Ishikawa (cell line): ENCODE measurements around the gene CD33.

Experiments
- CEBPB ChIP-seq: IDR thresholded peaks from 2 replicates; pipeline ENCODE4 v1.6.1; 2012
- CREB1 ChIP-seq: IDR thresholded peaks from 2 replicates; pipeline ENCODE4 v1.6.1; 2012; ENCODE audit warnings: low read depth
- EGR1 ChIP-seq: IDR thresholded peaks from 2 replicates; pipeline ENCODE4 v1.6.1; 2012
- EP300 ChIP-seq: IDR thresholded peaks from 2 replicates; pipeline ENCODE4 v1.6.1; 2012; ENCODE audit warnings: borderline replicate concordance
- FOXM1 ChIP-seq: IDR thresholded peaks from 2 replicates; pipeline ENCODE4 v1.6.1; 2012; ENCODE audit warnings: low read depth, borderline replicate concordance
- NFIC ChIP-seq: IDR thresholded peaks from 2 replicates; pipeline ENCODE4 v1.6.1; 2012
- RAD21 ChIP-seq: IDR thresholded peaks from 2 replicates; pipeline ENCODE4 v1.6.1; 2012; ENCODE audit warnings: low read depth
- TAF1 ChIP-seq: IDR thresholded peaks from 2 replicates; pipeline ENCODE4 v1.6.1; 2012; ENCODE audit warnings: low read depth, mild to moderate bottlenecking
- TCF12 ChIP-seq: IDR thresholded peaks from 2 replicates; pipeline ENCODE4 v1.6.1; 2012; ENCODE audit warnings: low read depth
- TEAD4 ChIP-seq: IDR thresholded peaks from 2 replicates; pipeline ENCODE4 v1.6.1; 2012
- YY1 ChIP-seq: IDR thresholded peaks from 2 replicates; pipeline ENCODE4 v1.6.1; 2012; ENCODE audit warnings: low read depth
- ZBTB7A ChIP-seq: IDR thresholded peaks from 2 replicates; pipeline ENCODE4 v1.6.1; 2012; ENCODE audit warnings: low read depth
- TF ChIP-seq, protein P1 (sequence below): IDR thresholded peaks from 2 replicates; pipeline ENCODE4 v1.6.1; 2012
- TF ChIP-seq, protein P2 (sequence below): IDR thresholded peaks from 2 replicates; pipeline ENCODE4 v1.6.1; 2012; ENCODE audit warnings: low read depth, mild to moderate bottlenecking
- TF ChIP-seq, protein P3 (sequence below): IDR thresholded peaks from 2 replicates; pipeline ENCODE4 v1.6.1; 2012

CD33 gene

DNA sequence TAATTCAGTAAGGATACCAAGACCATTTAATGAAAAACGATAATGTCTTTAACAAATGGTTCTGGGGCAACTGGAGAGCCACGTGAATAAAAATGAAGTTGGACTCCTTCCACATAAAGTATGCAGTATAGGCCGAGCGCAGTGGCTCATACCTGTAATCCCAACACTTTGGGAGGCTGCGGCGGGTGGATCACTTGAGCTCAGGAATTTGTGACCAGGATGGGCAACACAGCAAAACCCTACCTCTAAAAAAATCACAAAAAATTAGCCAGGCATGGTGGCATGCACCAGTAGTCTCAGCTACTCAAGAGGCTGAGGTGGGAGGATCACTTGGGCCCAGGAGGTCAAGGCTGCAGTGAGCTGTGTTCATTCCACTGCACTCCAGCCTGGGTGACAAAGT is 20.6 kb upstream of the CD33 start:
- TF ChIP-seq, protein P1, sequence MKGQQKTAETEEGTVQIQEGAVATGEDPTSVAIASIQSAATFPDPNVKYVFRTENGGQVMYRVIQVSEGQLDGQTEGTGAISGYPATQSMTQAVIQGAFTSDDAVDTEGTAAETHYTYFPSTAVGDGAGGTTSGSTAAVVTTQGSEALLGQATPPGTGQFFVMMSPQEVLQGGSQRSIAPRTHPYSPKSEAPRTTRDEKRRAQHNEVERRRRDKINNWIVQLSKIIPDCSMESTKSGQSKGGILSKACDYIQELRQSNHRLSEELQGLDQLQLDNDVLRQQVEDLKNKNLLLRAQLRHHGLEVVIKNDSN: no peak
- TF ChIP-seq, protein P2, sequence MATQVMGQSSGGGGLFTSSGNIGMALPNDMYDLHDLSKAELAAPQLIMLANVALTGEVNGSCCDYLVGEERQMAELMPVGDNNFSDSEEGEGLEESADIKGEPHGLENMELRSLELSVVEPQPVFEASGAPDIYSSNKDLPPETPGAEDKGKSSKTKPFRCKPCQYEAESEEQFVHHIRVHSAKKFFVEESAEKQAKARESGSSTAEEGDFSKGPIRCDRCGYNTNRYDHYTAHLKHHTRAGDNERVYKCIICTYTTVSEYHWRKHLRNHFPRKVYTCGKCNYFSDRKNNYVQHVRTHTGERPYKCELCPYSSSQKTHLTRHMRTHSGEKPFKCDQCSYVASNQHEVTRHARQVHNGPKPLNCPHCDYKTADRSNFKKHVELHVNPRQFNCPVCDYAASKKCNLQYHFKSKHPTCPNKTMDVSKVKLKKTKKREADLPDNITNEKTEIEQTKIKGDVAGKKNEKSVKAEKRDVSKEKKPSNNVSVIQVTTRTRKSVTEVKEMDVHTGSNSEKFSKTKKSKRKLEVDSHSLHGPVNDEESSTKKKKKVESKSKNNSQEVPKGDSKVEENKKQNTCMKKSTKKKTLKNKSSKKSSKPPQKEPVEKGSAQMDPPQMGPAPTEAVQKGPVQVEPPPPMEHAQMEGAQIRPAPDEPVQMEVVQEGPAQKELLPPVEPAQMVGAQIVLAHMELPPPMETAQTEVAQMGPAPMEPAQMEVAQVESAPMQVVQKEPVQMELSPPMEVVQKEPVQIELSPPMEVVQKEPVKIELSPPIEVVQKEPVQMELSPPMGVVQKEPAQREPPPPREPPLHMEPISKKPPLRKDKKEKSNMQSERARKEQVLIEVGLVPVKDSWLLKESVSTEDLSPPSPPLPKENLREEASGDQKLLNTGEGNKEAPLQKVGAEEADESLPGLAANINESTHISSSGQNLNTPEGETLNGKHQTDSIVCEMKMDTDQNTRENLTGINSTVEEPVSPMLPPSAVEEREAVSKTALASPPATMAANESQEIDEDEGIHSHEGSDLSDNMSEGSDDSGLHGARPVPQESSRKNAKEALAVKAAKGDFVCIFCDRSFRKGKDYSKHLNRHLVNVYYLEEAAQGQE: no peak
- no peak for TF ChIP-seq ZBTB7A
- no peak for TF ChIP-seq EGR1
- no peak for TF ChIP-seq FOXM1
- no peak for TF ChIP-seq TEAD4
- TF ChIP-seq TAF1: no peak
- TF ChIP-seq CEBPB: no peak
- no peak for TF ChIP-seq NFIC
- TF ChIP-seq, protein P3, sequence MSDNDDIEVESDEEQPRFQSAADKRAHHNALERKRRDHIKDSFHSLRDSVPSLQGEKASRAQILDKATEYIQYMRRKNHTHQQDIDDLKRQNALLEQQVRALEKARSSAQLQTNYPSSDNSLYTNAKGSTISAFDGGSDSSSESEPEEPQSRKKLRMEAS: no peak
- no peak for TF ChIP-seq TCF12
- TF ChIP-seq EP300: no peak
- TF ChIP-seq CREB1: no peak
- TF ChIP-seq RAD21: no peak
- no peak for TF ChIP-seq YY1

DNA sequence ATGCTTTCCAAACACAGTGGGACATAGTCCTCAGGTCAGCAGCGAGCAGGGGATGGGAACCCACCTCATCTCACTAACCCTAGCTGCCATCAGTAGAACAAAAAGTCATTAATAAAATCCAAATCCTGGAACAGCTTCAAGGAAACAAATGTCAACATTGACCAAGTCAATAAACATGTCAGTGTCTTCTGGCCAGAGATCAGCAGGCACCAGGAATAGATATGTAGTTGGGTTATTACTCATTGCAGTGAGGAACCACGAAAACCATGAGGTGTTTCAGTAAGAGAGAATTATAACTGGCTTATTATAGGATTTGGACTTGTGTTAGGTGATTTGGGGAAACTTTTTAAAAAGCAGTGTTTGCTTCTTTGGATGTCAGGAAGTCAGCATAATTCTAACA is 17.1 kb upstream of the CD33 start:
- no peak for TF ChIP-seq CEBPB
- no peak for TF ChIP-seq RAD21
- no peak for TF ChIP-seq EP300
- no peak for TF ChIP-seq ZBTB7A
- no peak for TF ChIP-seq EGR1
- TF ChIP-seq, protein P2: no peak
- no peak for TF ChIP-seq FOXM1
- TF ChIP-seq, protein P1: no peak
- TF ChIP-seq TEAD4: no peak
- TF ChIP-seq YY1: no peak
- TF ChIP-seq TAF1: no peak
- TF ChIP-seq, protein P3: no peak
- TF ChIP-seq CREB1: no peak
- TF ChIP-seq NFIC: no peak
- no peak for TF ChIP-seq TCF12

DNA sequence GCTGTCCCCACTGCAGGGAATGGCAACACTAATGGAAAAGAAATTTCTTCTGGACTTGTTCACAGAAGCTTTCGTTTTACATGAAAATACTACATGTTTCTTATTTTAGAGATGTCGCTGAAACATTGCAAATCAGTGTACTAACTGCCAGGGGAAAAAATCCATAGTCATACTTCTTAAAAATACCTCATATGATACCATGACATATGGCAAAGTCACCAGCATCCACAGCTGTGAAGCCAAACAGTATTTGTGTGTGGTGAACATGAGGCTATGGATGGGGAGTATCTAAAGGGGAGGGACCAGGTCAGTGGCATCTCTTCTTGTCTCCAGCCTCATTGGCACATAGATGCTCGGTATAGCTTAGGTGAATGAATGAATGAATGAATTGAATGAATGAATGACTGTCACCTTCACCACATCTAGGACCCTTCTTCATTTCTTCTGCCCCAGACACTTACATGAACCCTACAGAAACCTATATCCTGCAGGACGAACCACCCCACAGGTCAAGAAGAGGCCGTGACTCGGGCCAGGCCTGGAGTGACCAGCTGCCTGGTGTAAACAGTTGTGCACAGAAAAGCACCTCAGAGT is 14.6 kb upstream of the CD33 start:
- TF ChIP-seq RAD21: no peak
- no peak for TF ChIP-seq CREB1
- TF ChIP-seq, protein P2: no peak
- TF ChIP-seq EGR1: no peak

DNA sequence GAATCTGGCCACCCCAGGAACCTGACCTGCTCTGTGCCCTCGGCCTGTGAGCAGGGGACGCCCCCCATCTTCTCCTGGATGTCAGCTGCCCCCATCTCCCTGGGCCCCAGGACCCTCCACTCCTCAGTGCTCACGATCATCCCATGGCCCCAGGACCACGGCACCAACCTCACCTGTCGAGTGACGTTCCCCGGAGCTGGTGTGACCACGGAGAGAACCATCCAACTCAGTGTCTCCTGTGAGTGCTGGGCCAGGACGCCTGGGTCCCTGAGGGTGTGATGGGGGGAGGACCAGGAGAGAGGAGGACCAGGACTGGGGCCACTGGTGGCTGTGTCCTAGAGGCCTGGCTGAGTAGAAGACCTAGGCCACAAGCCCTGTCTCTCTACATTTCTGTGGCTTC is 13.0 kb upstream of the CD33 start:
- TF ChIP-seq CREB1 (no peak), RAD21 (no peak), NFIC (no peak), FOXM1 (no peak), TAF1 (no peak), ZBTB7A (no peak), EGR1 (no peak), CEBPB (no peak), EP300 (no peak), TEAD4 (no peak), YY1 (no peak), TCF12 (no peak)
- TF ChIP-seq, protein P3: no peak
- TF ChIP-seq, protein P2: no peak
- TF ChIP-seq, protein P1: no peak
